ENCODE measurements around the gene NIT2.

The NIT2 gene

GRCh38 chr3:100299016-100299415 is 35.5 kb upstream of the NIT2 start:
- DNase-seq (ENCODE audit: extremely low read depth, insufficient read length), result no peak
- peaks cover 2% of the 10 kb centered on the region for H3K36me3 ChIP-seq (ENCODE audit: control insufficient read depth, insufficient read depth, low read length)
- no peaks in the 10 kb centered on the region for H3K27me3 ChIP-seq (replicated peaks; ENCODE audit: control insufficient read depth, insufficient read depth, low read length)
- H3K4me3 ChIP-seq (replicated peaks; ENCODE audit: low read depth, low read length), result no peak overlapping the region
- no peak for TF ChIP-seq CTCF (IDR thresholded peaks at IDR 0.05; ENCODE audit: insufficient read depth, low read length, poor library complexity, severe bottlenecking)

DNA sequence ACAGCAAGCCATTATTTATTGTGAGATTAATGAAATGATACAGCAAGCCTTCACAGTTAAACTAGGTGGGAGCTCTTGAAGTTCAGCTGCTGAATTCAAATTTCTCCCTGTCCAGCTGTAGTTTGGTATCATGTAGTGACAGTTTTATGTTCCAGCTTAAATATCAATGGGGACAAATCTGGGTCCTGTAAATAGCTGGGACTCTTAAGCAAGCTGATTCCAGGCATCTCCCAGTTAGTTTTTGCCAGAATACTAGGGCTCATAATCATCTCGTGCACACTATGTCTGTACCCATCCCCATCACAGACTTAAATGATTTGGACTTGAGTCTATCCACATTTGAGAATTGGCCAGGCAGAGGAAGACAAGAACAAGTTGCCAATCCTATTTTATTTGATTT is 27.9 kb upstream of the NIT2 start:
- Histone ChIP-seq H3K36me3 (ENCODE audit: control insufficient read depth, insufficient read depth, low read length) (no peaks in the 10 kb centered on the region), H3K4me3 (replicated peaks; ENCODE audit: low read depth, low read length) (no peak overlapping the region)
- no peak for TF ChIP-seq CTCF (IDR thresholded peaks at IDR 0.05; ENCODE audit: insufficient read depth, low read length, poor library complexity, severe bottlenecking)

DNA sequence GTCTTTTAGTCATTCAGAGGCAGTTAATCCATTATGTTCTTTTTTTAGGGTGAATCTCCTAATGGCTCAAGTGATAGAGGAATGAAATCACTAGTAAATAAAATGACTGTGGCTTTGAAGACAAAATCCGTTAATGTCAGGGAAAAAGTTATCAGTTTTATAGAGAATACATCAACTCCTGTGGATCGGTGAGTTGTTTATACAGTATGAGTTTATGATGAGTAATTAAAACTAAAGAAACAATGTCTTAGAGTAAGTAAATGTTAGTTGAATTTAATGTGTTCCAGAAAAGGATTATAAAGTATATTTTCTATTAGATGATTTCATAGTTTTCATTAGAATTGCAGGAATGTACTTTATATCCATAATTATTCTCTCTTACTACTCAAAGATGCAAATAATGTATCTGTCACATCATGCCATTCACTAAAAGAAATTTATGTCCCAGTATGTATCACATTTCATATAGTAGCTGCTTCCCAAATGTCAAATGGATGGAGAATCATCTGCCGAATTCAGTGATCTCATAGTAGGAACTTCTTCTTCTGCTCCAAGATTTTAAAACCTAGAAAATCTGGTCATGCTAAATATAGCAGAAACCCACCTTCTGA is 24.1 kb upstream of the NIT2 start:
- no peaks in the 10 kb centered on the region for H3K36me3 ChIP-seq (ENCODE audit: control insufficient read depth, insufficient read depth, low read length)
- H3K4me3 ChIP-seq (replicated peaks; ENCODE audit: low read depth, low read length), result no peak overlapping the region
- TF ChIP-seq CTCF (IDR thresholded peaks at IDR 0.05; ENCODE audit: insufficient read depth, low read length, poor library complexity, severe bottlenecking), result no peak
- no peak for DNase-seq (ENCODE audit: extremely low read depth, insufficient read length)
- H3K27me3 ChIP-seq (replicated peaks; ENCODE audit: control insufficient read depth, insufficient read depth, low read length), result no peaks in the 10 kb centered on the region

More for the DNA sequence above, 27.9 kb upstream of the NIT2 start:
- no peak for DNase-seq (ENCODE audit: extremely low read depth, insufficient read length)
- no peaks in the 10 kb centered on the region for H3K27me3 ChIP-seq (replicated peaks; ENCODE audit: control insufficient read depth, insufficient read depth, low read length)

- TF ChIP-seq CTCF (IDR thresholded peaks at IDR 0.05; ENCODE audit: insufficient read depth, low read length, poor library complexity, severe bottlenecking), result no peak
- no peak overlapping the region for H3K4me3 ChIP-seq (replicated peaks; ENCODE audit: low read depth, low read length)
- H3K36me3 ChIP-seq (ENCODE audit: control insufficient read depth, insufficient read depth, low read length), result no peaks in the 10 kb centered on the region
- no peak for DNase-seq (ENCODE audit: extremely low read depth, insufficient read length)
- no peaks in the 10 kb centered on the region for H3K27me3 ChIP-seq (replicated peaks; ENCODE audit: control insufficient read depth, insufficient read depth, low read length)
Observed at GRCh38 chr3:100311011-100311410, 23.5 kb upstream of the NIT2 start.

DNA sequence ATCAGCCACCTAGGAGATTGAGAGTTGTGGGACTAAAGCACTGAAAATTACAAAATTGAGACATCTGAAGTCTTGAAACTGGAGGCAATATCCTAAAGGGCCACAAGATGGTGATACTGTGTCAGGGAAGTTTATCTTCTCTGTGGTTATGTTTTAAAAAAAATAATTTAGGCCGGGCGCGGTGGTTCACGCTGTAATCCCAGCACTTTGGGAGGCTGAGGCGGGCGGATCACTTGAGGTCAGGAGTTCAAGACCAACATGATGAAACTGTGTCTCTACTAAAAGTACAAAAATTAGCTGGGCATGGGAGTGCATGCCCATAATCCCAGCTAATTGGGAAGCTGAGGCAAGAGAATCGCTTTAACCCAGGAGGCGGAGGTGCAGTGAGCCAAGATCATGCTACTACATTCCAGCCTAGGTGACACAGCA is 17.9 kb upstream of the NIT2 start:
- H3K36me3 ChIP-seq (ENCODE audit: control insufficient read depth, insufficient read depth, low read length), result no peaks in the 10 kb centered on the region
- DNase-seq (ENCODE audit: extremely low read depth, insufficient read length), result peak; percentile 19
- no peak overlapping the region for H3K4me3 ChIP-seq (replicated peaks; ENCODE audit: low read depth, low read length)
- no peaks in the 10 kb centered on the region for H3K27me3 ChIP-seq (replicated peaks; ENCODE audit: control insufficient read depth, insufficient read depth, low read length)
- peak; percentile 48 for TF ChIP-seq CTCF (IDR thresholded peaks at IDR 0.05; ENCODE audit: insufficient read depth, low read length, poor library complexity, severe bottlenecking)

DNA sequence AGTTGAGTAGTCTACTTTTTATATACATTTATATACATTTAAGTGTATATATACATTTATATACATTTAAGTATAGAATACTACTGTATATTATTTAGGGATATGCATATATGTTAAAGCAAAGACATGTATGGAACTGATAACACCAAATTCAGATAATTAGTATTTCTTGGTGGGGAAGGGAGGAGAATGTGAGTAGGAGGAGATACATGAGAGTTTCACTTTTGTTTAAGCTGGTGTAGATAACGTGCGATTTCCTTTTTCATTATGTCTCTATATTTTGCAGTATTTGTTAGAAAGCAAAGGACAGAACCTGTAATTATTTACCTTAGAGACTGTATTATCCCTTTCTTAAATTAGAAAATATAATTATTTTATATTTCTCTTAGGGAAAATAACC is 16.6 kb upstream of the NIT2 start:
- Histone ChIP-seq H3K36me3 (ENCODE audit: control insufficient read depth, insufficient read depth, low read length) (no peaks in the 10 kb centered on the region), H3K4me3 (replicated peaks; ENCODE audit: low read depth, low read length) (no peak overlapping the region), H3K27me3 (replicated peaks; ENCODE audit: control insufficient read depth, insufficient read depth, low read length) (no peaks in the 10 kb centered on the region)
- DNase-seq (ENCODE audit: extremely low read depth, insufficient read length), result no peak
- TF ChIP-seq CTCF (IDR thresholded peaks at IDR 0.05; ENCODE audit: insufficient read depth, low read length, poor library complexity, severe bottlenecking), result no peak

Data from GM06990 (cell line).